RWPE2 (cell line): ENCODE results near the gene UBE2G2.
A peak's percentile ranks its signal among the peaks of the same experiment; 100 is the strongest.

Source experiments
- ATAC-seq: fragments of 200-7000 bp; cut with Tn5 transposase; 3 replicates; pipeline ENCODE4 v1.9.1; 2021; ENCODE audit warnings: low read depth
- DNase-seq: peaks from one replicate; pipeline ENCODE4 v3.0.0-alpha.2; 2020; ENCODE audit warnings: low spot score
- H3K27ac ChIP-seq: fragments of 450-650 bp; 2 replicates; pipeline ENCODE4 v1.5.1; 2017; ENCODE audit warnings: mild to moderate bottlenecking; ENCODE audit not compliant: poor library complexity, severe bottlenecking
- H3K27me3 ChIP-seq: fragments of 250-450 bp; sonication (Bioruptor Pico); 2 replicates; pipeline ENCODE4 v1.5.1; 2021; ENCODE audit warnings: mild to moderate bottlenecking, moderate library complexity; ENCODE audit not compliant: insufficient read depth, poor library complexity, severe bottlenecking
- H3K36me3 ChIP-seq: fragments of 250-450 bp; sonication (Bioruptor Pico); 2 replicates; pipeline ENCODE4 v1.5.1; 2020; ENCODE audit warnings: low read depth, mild to moderate bottlenecking, moderate library complexity
- H3K4me1 ChIP-seq: fragments of 250-450 bp; sonication (Bioruptor Pico); 2 replicates; pipeline ENCODE4 v1.5.1; 2021; ENCODE audit warnings: mild to moderate bottlenecking, moderate library complexity; ENCODE audit not compliant: insufficient read depth, poor library complexity, severe bottlenecking
- H3K4me3 ChIP-seq: fragments of 250-450 bp; sonication (Bioruptor Pico); 2 replicates; pipeline ENCODE4 v1.5.1; 2021; ENCODE audit warnings: mild to moderate bottlenecking, moderate library complexity; ENCODE audit not compliant: severe bottlenecking
- H3K9me3 ChIP-seq: fragments of 250-450 bp; sonication (Bioruptor Pico); 2 replicates; pipeline ENCODE4 v1.5.1; 2021; ENCODE audit warnings: mild to moderate bottlenecking, moderate library complexity; ENCODE audit not compliant: severe bottlenecking
- CTCF ChIP-seq: fragments of 450-650 bp; IDR thresholded peaks from one replicate; pipeline ENCODE4 v1.5.1; 2017; ENCODE audit warnings: mild to moderate bottlenecking, moderate library complexity; ENCODE audit not compliant: poor library complexity, severe bottlenecking

Gene UBE2G2

DNA sequence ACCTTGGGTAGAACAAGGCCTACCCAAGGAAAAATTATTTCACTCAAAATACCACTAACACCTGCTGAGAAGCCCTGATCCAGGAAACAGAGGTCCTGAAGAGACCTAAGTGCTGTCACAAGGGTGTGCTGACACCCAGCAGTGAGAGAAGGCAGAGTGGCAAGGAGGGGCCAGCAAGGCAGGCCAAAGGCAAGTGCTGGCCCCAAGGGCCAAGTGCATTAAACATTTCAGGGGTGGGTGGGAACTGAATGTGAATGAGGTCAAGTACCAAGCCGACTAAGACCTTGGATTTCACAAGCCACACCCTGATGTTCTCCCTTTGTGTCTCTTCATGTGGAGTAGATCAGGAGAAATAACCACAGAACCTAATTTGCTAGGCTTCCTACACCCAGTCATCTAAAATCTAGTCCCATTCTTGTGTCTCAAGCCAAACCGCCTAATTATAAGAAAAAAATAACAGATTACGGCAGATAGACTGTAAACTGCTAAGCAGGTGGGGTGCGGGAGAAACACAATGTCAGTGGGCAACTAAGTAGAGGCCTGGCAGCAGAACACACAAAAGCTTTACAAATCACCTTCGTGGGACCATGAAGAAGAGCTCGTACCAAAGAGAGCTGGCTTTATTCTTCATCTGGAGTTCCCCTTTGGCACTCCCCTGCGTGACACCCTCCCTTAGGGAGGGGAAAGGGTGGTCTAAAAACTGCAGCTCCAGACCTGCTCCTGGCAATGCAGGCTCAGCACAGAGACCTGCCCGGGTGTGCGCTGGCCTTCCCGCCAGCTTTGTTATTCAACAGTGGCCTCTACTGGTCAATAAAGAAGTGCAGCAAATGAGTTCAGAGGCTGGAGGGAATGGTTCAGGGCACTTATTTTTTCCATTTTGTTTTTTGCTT, 8.7 kb downstream of the UBE2G2 start:
- TF ChIP-seq CTCF, result peak; percentile 93
- H3K9me3 ChIP-seq, result no peaks in the 10 kb centered on the region
- peaks cover 57% of the 10 kb centered on the region for H3K36me3 ChIP-seq
- no peaks in the 10 kb centered on the region for H3K27me3 ChIP-seq
- no peaks in the 10 kb centered on the region for H3K4me1 ChIP-seq
- H3K4me3 ChIP-seq, result no peak overlapping the region
- DNase-seq (no peak), ATAC-seq (peak; percentile 95)
- H3K27ac ChIP-seq, result no peak overlapping the region

- no peak for ATAC-seq
- H3K36me3 ChIP-seq, result peaks cover 60% of the 10 kb centered on the region
- no peak for DNase-seq
- H3K4me3 ChIP-seq, result no peak overlapping the region
- H3K4me1 ChIP-seq, result no peaks in the 10 kb centered on the region
- no peak for TF ChIP-seq CTCF
- no peaks in the 10 kb centered on the region for H3K9me3 ChIP-seq
- no peaks in the 10 kb centered on the region for H3K27me3 ChIP-seq
- H3K27ac ChIP-seq, result no peak overlapping the region
These were observed 9.6 kb downstream of the UBE2G2 start for GRCh38 chr21:44791993-44792392.

- no peak for TF ChIP-seq CTCF
- peaks cover 60% of the 10 kb centered on the region for H3K36me3 ChIP-seq
- no peaks in the 10 kb centered on the region for H3K4me1 ChIP-seq
- DNase-seq (no peak), ATAC-seq (no peak)
- no peak overlapping the region for H3K27ac ChIP-seq
- H3K9me3 ChIP-seq, result no peaks in the 10 kb centered on the region
- H3K27me3 ChIP-seq, result no peaks in the 10 kb centered on the region
- no peak overlapping the region for H3K4me3 ChIP-seq
These were observed 10.4 kb downstream of the UBE2G2 start for GRCh38 chr21:44791246-44791645.

DNA sequence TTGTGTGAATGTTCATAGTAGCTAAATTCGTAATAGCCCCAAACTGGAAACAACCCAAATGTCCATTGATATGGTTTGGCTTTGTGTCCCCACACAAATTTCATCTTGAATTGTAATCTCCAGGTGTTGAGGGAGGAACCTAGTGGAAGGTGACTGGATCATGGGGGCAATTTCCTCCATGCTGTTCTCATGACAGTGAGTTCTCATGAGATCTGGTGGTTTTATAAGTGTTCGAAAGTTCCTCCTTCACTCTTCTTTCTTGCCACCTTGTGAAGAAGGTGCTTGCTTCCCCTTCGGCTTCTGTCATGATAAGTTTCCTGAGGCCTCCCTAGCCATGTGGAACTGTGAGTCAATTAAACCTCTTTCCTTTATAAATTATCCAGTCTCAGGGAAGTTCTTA, 11.3 kb downstream of the UBE2G2 start:
- ATAC-seq, result no peak
- Histone ChIP-seq H3K27me3 (no peaks in the 10 kb centered on the region), H3K4me3 (no peak overlapping the region)

More for the DNA sequence above, 11.3 kb downstream of the UBE2G2 start:
- H3K36me3 ChIP-seq, result peaks cover 64% of the 10 kb centered on the region
- DNase-seq, result no peak
- TF ChIP-seq CTCF, result no peak
- no peak overlapping the region for H3K27ac ChIP-seq
- H3K4me1 ChIP-seq, result no peaks in the 10 kb centered on the region
- H3K9me3 ChIP-seq, result no peaks in the 10 kb centered on the region
